Fibroblast of upper back skin (primary cell): ENCODE results near the gene KPNA6.
"Not testable (repeated sequence)": the region's sequence is repeated elsewhere in the genome, so short reads cannot be mapped to it uniquely, and the experiment has no call there.

Source experiments
- DNase-seq: peaks from one replicate; pipeline ENCODE4 v3.0.0-alpha.2; 2013

Gene KPNA6

GRCh38 chr1:32100807-32101708 is 6.8 kb upstream of the KPNA6 start:
- peak; percentile 82 for DNase-seq

GRCh38 chr1:32104127-32104526 is 3.7 kb upstream of the KPNA6 start:
- no peak for DNase-seq

- no peak for DNase-seq
Measured at GRCh38 chr1:32105338-32105737, 2.5 kb upstream of the KPNA6 start.

DNA sequence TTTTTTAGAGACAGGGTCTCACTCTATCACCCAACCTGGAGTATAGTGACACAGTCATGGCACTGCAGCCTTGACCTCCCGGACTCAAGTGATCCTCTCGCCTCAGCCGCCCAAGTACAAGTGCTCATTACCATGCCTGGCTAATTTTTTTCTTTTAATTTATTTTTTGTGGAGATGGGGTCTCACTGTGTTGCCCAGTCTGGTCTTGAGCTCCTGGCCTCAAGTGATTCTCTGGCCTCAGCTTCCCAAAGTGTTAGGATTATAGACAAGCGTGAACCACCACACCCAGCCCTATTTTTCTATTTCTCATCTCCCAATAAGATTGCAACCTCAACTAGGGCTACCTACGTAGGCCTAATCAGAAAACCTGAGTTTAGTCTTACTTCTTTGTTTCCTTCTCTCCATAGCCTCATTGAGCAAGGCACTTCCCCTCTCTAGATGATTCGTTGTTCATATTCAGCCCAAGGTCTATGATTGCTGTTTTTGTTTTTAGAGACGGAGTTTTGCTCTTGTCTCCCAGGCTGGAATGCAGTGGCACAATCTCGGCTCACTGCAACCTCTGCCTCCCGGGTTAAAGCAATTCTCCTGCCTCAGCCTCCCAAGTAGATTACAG is 1.1 kb upstream of the KPNA6 start:
- DNase-seq, result no peak

DNA sequence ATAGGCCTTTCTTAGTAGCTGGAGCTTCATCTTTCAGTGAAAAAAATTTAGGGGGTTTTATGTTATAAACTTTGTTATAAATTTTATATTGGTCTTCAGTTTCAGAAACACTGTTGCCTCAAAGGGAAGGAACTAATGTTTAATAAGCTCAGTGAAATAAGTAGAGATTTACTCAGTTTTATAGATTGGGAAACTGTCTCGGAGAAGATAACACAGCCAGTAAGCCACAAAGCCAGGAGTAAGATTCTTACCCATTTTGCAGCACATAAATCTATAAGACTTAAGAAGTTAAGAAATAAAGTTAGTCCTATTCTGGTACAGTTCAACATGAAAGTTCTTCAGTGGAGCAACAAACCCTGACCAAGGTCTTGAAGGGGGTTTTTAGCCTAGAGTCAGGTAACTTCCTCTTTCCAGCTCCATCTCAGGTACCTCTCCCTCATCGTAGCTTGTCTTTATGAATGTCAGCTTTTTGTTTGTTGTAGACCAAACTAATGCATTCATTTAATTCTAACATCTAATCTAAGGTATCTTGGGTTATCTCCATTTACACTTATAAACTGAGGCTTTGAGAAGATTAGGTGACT is 3.3 kb downstream of the KPNA6 start:
- DNase-seq, result no peak

DNA sequence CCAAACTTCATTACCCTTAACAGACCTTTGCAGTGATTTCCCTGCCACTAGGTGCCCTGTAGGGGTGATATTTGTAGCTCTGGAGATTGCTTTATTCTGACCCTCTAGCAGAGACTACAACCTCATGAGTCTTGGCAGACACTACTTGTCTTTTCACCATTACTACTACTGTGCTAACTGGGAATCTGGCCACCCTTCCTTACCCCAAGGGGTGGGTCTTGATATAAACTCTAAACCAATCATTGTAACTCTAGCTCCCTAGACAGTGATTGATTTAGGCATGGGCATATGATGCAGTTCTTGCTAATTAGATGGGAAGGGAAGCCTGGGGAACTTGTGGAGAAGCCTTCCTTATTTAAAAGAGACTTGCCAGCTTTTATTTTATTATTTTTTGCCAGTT is 3.9 kb downstream of the KPNA6 start:
- peak; percentile 4 for DNase-seq

GRCh38 chr1:32112806-32113375 is 5.0 kb downstream of the KPNA6 start:
- no peak for DNase-seq

GRCh38 chr1:32113436-32113835 is 5.6 kb downstream of the KPNA6 start:
- DNase-seq, result not testable (repeated sequence)

GRCh38 chr1:32114420-32114819 is 6.6 kb downstream of the KPNA6 start:
- no peak for DNase-seq

- no peak for DNase-seq
Measured at GRCh38 chr1:32115496-32115895, 7.6 kb downstream of the KPNA6 start.

DNA sequence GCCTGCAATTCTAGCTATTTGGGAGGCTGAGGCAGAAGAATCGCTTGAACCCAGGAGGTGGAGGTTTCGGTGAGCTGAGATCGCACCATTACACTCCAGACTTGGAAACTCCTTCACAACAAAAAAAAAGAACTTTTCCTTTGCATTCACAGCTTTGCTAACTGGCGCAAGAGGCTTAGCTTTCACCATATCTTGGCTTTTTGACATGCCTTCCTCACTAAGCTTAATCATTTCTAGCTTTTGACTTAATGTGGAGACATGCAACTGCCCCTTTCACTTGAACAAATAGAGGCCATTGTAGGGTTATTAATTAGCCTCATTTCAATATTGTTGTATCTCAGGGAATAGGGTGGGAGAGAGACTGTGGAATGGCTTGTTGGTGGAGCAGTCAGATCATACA is 8.7 kb downstream of the KPNA6 start:
- DNase-seq, result no peak

DNA sequence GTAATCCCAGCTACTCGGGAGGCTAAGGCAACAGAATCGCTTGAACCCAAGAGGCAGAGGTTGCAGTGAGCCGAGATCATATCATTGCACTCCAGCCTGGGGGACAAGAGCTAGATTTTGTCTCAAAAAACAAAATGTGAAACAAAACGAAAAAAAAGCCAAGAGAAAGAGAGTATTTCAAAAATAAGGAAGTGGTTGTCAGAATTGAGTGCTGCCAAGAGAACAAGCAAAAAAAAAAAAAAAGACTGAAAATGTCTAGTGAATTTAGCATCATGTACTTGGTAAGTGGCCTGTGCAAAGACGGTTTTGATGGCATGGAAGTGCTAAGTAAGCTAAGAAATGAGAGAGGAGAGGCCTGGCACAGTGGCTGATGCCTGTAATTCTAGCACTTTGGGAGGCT is 14.3 kb downstream of the KPNA6 start:
- DNase-seq, result no peak

DNA sequence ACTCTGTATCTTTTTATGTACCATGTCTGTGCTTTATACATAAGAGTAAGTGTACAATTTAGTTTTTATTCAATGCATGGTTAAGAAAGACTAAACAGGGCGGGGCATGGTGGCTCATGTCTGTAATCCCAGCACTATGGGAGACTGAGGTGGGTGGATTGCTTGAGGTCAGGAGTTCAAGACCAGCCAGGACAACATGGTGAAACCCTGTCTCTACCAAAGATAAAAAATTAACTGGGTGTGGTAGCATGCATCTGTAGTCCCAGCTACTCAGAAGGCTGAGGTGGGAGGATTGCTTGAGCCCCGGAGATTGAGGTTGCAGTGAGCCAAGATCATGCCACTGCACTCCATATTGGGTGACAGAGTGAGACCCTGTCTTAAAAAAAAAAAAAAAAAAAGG is 15.5 kb downstream of the KPNA6 start:
- not testable (repeated sequence) for DNase-seq

GRCh38 chr1:32125313-32125712 is 17.5 kb downstream of the KPNA6 start:
- DNase-seq, result no peak

DNA sequence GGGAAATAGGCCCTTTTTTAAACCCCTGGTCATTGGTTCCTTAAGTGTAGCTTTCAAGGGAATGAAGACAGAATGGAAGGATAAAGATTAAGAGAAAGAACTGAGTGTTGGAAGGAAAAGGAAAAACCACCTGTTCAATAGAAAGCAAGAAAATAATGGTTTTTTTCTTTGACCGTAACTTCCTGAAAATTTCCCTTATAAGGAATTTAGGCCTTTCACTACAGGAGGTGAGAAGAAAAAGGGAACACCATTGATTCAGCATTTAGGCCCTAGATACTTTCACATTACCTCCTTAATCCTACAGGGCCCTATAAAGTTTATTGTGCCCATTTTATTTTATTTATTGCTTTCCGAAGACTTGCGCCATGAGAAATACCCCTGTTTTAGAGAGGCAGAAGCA is 18.9 kb downstream of the KPNA6 start:
- DNase-seq, result no peak

- no peak for DNase-seq
Measured at GRCh38 chr1:32127409-32128198, 19.7 kb downstream of the KPNA6 start.

GRCh38 chr1:32128479-32128878 is 20.6 kb downstream of the KPNA6 start:
- no peak for DNase-seq

DNA sequence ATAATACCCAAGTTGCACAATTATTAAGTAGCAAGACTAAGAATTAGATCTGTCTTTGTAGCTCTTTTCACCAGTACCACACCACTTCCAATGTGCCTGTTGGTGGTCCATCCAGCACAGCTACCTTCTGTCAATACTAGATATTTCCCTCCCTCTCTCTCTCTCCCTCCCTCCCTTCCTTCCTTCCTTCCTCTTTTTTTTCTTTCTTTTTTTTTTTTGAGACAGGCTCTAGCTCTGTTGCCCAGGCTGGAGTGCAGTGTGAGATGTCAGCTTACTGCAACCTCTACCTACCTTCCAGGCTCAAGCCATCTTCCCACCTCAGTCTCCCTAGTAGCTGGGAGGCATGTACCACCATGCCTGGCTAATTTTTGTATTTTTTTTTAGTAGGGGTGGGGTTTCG is 21.1 kb downstream of the KPNA6 start:
- DNase-seq, result no peak

GRCh38 chr1:32133950-32134280 is 26.1 kb downstream of the KPNA6 start:
- not testable (repeated sequence) for DNase-seq

DNA sequence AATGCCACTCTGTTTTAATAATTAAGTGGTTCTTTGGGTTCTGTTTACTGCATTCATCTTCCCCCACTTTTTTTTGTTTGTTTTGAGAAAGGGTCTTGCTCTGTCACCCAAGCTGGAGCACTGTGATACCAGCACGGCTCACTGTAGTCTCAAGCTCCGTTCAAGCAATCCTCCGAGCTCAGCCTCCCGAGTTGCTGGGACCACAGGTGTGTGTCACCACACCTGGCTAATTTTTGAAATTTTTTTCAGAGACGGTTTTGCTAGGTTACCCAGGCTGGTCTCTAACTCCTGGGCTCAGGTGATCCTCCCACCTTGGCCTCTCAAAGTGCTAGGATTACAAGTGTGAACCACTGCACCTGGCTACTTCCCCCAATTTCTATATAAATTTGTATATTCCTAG is 29.3 kb downstream of the KPNA6 start:
- no peak for DNase-seq

GRCh38 chr1:32138965-32139364 is 31.1 kb downstream of the KPNA6 start:
- DNase-seq, result peak; percentile 55

GRCh38 chr1:32142446-32143301 is 34.8 kb downstream of the KPNA6 start:
- DNase-seq, result peak; percentile 71
